ENCODE results near the gene CCNL2.

CCNL2 gene

GRCh38 chr1:1340791-1341548 is 58.2 kb downstream of the CCNL2 start:
- no peak for DNase-seq

GRCh38 chr1:1340185-1340584 is 59.0 kb downstream of the CCNL2 start:
- no peak for DNase-seq

- DNase-seq: no peak
Observed at GRCh38 chr1:1338278-1338677, 60.9 kb downstream of the CCNL2 start.

- no peak for DNase-seq
Observed at GRCh38 chr1:1337793-1338147, 61.4 kb downstream of the CCNL2 start.

- no peak for DNase-seq
Observed at GRCh38 chr1:1336931-1337792, 62.0 kb downstream of the CCNL2 start.

- no peak for DNase-seq
Observed at GRCh38 chr1:1336446-1336845, 62.7 kb downstream of the CCNL2 start.

- no peak for DNase-seq
Observed at GRCh38 chr1:1335792-1336248, 63.3 kb downstream of the CCNL2 start.
